ENCODE results near the gene EYA4. TPM values are rescaled to one million over a fixed set of nuclear protein-coding genes. Genes with fewer than 3 reads are reported as not detected.

Gene EYA4
- polyA plus RNA-seq, 2 donors = 0.02 to 0.04 TPM

GRCh38 chr6:133399426-133399825, 158.3 kb downstream of the EYA4 start:
- H3K36me3 ChIP-seq (ENCODE audit: control insufficient read depth in 2 of 2, insufficient read depth in 2 of 2, low read length in 1 of 2) = no peaks in the 10 kb centered on the region
- H3K4me1 ChIP-seq (ENCODE audit: control insufficient read depth in 2 of 2, insufficient read depth in 2 of 2, low read length in 1 of 2) = no peaks in the 10 kb centered on the region
- H3K27ac ChIP-seq (ENCODE audit: low read depth in 2 of 2, low read length in 1 of 2) = no peak overlapping the region
- no peaks in the 10 kb centered on the region for H3K27me3 ChIP-seq (ENCODE audit: control insufficient read depth in 1 of 2, insufficient read depth in 2 of 2, low read length in 2 of 2)
- H3K4me3 ChIP-seq (ENCODE audit: low read depth in 1 of 2, low read length in 2 of 2) = no peak overlapping the region
- 28 to 49% methylated on average over 2 of the region's 2 CpGs for WGBS, 2 donors
- no peaks in the 10 kb centered on the region for H3K9me3 ChIP-seq (ENCODE audit: control insufficient read depth in 2 of 2, insufficient read depth in 1 of 2, low read depth in 1 of 2, low read length in 1 of 2)

DNA sequence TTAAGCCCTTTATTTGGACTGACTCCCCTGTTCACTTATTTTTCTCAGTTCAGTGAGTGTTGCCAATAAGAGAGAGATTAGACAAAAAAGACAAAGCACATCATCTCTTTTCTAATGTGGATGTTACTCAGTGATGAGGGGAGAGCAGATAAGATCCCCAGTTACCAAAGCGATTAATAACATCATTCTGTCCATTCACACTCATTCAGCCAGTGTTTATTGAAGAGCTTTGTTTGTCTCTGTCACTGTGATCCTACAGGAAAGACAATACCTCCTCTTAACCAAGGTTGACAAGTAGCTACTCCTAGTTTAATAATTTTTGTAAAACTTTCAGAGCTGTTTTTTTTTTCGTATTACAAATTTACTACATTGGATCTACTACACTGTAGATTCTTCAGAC, 163.0 kb downstream of the EYA4 start:
- Histone ChIP-seq H3K27ac (ENCODE audit: low read depth in 2 of 2, low read length in 1 of 2) (no peak overlapping the region), H3K27me3 (ENCODE audit: control insufficient read depth in 1 of 2, insufficient read depth in 2 of 2, low read length in 2 of 2) (no peaks in the 10 kb centered on the region), H3K9me3 (ENCODE audit: control insufficient read depth in 2 of 2, insufficient read depth in 1 of 2, low read depth in 1 of 2, low read length in 1 of 2) (no peaks in the 10 kb centered on the region), H3K4me3 (ENCODE audit: low read depth in 1 of 2, low read length in 2 of 2) (no peak overlapping the region), H3K4me1 (ENCODE audit: control insufficient read depth in 2 of 2, insufficient read depth in 2 of 2, low read length in 1 of 2) (no peaks in the 10 kb centered on the region), H3K36me3 (ENCODE audit: control insufficient read depth in 2 of 2, insufficient read depth in 2 of 2, low read length in 1 of 2) (no peaks in the 10 kb centered on the region)
- 67 to 81% methylated on average over 2 of the region's 2 CpGs for WGBS, 2 donors

GRCh38 chr6:133404728-133405127, 163.6 kb downstream of the EYA4 start:
- Histone ChIP-seq H3K4me1 (ENCODE audit: control insufficient read depth in 2 of 2, insufficient read depth in 2 of 2, low read length in 1 of 2) (no peaks in the 10 kb centered on the region), H3K27ac (ENCODE audit: low read depth in 2 of 2, low read length in 1 of 2) (no peak overlapping the region), H3K9me3 (ENCODE audit: control insufficient read depth in 2 of 2, insufficient read depth in 1 of 2, low read depth in 1 of 2, low read length in 1 of 2) (no peaks in the 10 kb centered on the region), H3K4me3 (ENCODE audit: low read depth in 1 of 2, low read length in 2 of 2) (no peak overlapping the region), H3K27me3 (ENCODE audit: control insufficient read depth in 1 of 2, insufficient read depth in 2 of 2, low read length in 2 of 2) (no peaks in the 10 kb centered on the region), H3K36me3 (ENCODE audit: control insufficient read depth in 2 of 2, insufficient read depth in 2 of 2, low read length in 1 of 2) (no peaks in the 10 kb centered on the region)
- WGBS, 2 donors = 88 to 91% methylated on average over 8 of the region's 8 CpGs

DNA sequence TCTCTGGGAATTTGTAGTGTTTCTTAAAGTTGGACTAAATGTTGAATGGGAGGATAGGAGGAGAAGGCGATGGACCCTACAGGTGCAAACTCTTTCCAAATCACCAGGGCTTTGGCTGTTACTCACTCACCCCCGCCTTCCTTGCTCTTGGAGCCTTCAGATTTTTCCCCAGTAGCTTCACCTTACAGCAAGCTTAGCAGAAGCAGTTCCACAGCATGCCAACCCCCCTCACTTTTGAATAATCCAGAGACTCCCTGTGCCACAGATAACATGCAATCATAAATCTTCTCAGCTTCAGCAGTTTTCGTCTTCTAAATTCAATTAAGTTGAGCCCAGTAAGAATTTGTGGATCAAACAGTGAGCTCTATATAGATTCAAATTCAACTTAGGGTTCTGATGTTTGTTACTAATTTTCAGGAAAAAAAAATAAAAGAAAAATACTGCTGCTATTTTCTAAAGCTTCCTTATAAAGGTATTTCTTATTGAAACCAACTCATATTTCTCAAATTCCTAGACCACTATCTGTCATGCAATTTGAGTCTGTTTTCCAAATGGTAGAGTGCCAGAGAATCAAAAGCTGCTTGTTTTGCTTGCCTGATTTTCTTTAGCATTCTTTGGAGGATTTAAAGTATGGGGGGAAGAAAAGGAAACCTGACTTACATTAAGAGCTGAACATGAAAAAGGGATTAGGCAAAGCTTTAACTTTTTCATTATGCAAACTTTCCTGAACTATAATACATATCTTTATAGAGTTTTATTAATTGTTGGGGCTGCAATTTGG, 166.4 kb downstream of the EYA4 start:
- no peaks in the 10 kb centered on the region for H3K36me3 ChIP-seq (ENCODE audit: control insufficient read depth in 2 of 2, insufficient read depth in 2 of 2, low read length in 1 of 2)
- no peak overlapping the region for H3K4me3 ChIP-seq (ENCODE audit: low read depth in 1 of 2, low read length in 2 of 2)
- 57 to 74% methylated on average over 3 of the region's 3 CpGs for WGBS, 2 donors
- H3K9me3 ChIP-seq (ENCODE audit: control insufficient read depth in 2 of 2, insufficient read depth in 1 of 2, low read depth in 1 of 2, low read length in 1 of 2) = no peaks in the 10 kb centered on the region
- H3K4me1 ChIP-seq (ENCODE audit: control insufficient read depth in 2 of 2, insufficient read depth in 2 of 2, low read length in 1 of 2) = no peaks in the 10 kb centered on the region
- H3K27ac ChIP-seq (ENCODE audit: low read depth in 2 of 2, low read length in 1 of 2) = no peak overlapping the region
- H3K27me3 ChIP-seq (ENCODE audit: control insufficient read depth in 1 of 2, insufficient read depth in 2 of 2, low read length in 2 of 2) = no peaks in the 10 kb centered on the region

DNA sequence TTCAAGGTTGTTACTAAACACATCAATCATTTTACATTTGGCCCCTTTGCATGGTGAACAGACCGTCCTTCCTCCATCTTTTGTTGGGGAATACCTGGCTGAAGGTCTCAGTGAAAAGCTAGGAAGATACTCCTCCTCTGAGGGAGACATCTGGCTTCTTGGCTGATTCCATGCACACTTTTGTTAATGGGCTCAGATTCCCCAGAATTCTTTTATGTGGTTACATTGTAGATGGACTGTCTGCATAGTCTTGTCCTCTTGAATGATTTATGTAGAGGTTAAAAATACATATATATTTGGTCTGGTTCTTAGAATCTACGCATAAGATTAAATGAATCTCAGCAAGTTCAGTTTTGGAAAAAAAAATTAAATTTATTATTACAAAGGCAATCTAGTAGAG, 167.0 kb downstream of the EYA4 start:
- no peaks in the 10 kb centered on the region for H3K9me3 ChIP-seq (ENCODE audit: control insufficient read depth in 2 of 2, insufficient read depth in 1 of 2, low read depth in 1 of 2, low read length in 1 of 2)
- no peak overlapping the region for H3K27ac ChIP-seq (ENCODE audit: low read depth in 2 of 2, low read length in 1 of 2)
- H3K4me1 ChIP-seq (ENCODE audit: control insufficient read depth in 2 of 2, insufficient read depth in 2 of 2, low read length in 1 of 2) = no peaks in the 10 kb centered on the region
- no peak overlapping the region for H3K4me3 ChIP-seq (ENCODE audit: low read depth in 1 of 2, low read length in 2 of 2)
- H3K27me3 ChIP-seq (ENCODE audit: control insufficient read depth in 1 of 2, insufficient read depth in 2 of 2, low read length in 2 of 2) = no peaks in the 10 kb centered on the region
- no peaks in the 10 kb centered on the region for H3K36me3 ChIP-seq (ENCODE audit: control insufficient read depth in 2 of 2, insufficient read depth in 2 of 2, low read length in 1 of 2)
- 40 to 56% methylated on average over 2 of the region's 2 CpGs for WGBS, 2 donors

- Histone ChIP-seq H3K9me3 (ENCODE audit: control insufficient read depth in 2 of 2, insufficient read depth in 1 of 2, low read depth in 1 of 2, low read length in 1 of 2) (no peaks in the 10 kb centered on the region), H3K4me3 (ENCODE audit: low read depth in 1 of 2, low read length in 2 of 2) (no peak overlapping the region), H3K36me3 (ENCODE audit: control insufficient read depth in 2 of 2, insufficient read depth in 2 of 2, low read length in 1 of 2) (no peaks in the 10 kb centered on the region), H3K4me1 (ENCODE audit: control insufficient read depth in 2 of 2, insufficient read depth in 2 of 2, low read length in 1 of 2) (no peaks in the 10 kb centered on the region), H3K27me3 (ENCODE audit: control insufficient read depth in 1 of 2, insufficient read depth in 2 of 2, low read length in 2 of 2) (no peaks in the 10 kb centered on the region), H3K27ac (ENCODE audit: low read depth in 2 of 2, low read length in 1 of 2) (no peak overlapping the region)
- 56 to 66% methylated on average over 3 of the region's 3 CpGs for WGBS, 2 donors
Measured at GRCh38 chr6:133408543-133408942, 167.4 kb downstream of the EYA4 start.

GRCh38 chr6:133410638-133411435, 169.7 kb downstream of the EYA4 start:
- Histone ChIP-seq H3K27ac (ENCODE audit: low read depth in 2 of 2, low read length in 1 of 2) (no peak overlapping the region), H3K4me1 (ENCODE audit: control insufficient read depth in 2 of 2, insufficient read depth in 2 of 2, low read length in 1 of 2) (no peaks in the 10 kb centered on the region), H3K4me3 (ENCODE audit: low read depth in 1 of 2, low read length in 2 of 2) (no peak overlapping the region), H3K27me3 (ENCODE audit: control insufficient read depth in 1 of 2, insufficient read depth in 2 of 2, low read length in 2 of 2) (no peaks in the 10 kb centered on the region), H3K36me3 (ENCODE audit: control insufficient read depth in 2 of 2, insufficient read depth in 2 of 2, low read length in 1 of 2) (no peaks in the 10 kb centered on the region), H3K9me3 (ENCODE audit: control insufficient read depth in 2 of 2, insufficient read depth in 1 of 2, low read depth in 1 of 2, low read length in 1 of 2) (no peaks in the 10 kb centered on the region)
- WGBS, 2 donors = 49 to 51% methylated on average over 6 of the region's 6 CpGs

GRCh38 chr6:133411757-133412156, 170.6 kb downstream of the EYA4 start:
- H3K27ac ChIP-seq (ENCODE audit: low read depth in 2 of 2, low read length in 1 of 2) = no peak overlapping the region
- no peaks in the 10 kb centered on the region for H3K9me3 ChIP-seq (ENCODE audit: control insufficient read depth in 2 of 2, insufficient read depth in 1 of 2, low read depth in 1 of 2, low read length in 1 of 2)
- H3K27me3 ChIP-seq (ENCODE audit: control insufficient read depth in 1 of 2, insufficient read depth in 2 of 2, low read length in 2 of 2) = no peaks in the 10 kb centered on the region
- no peaks in the 10 kb centered on the region for H3K36me3 ChIP-seq (ENCODE audit: control insufficient read depth in 2 of 2, insufficient read depth in 2 of 2, low read length in 1 of 2)
- no peaks in the 10 kb centered on the region for H3K4me1 ChIP-seq (ENCODE audit: control insufficient read depth in 2 of 2, insufficient read depth in 2 of 2, low read length in 1 of 2)
- H3K4me3 ChIP-seq (ENCODE audit: low read depth in 1 of 2, low read length in 2 of 2) = no peak overlapping the region

- Histone ChIP-seq H3K4me1 (ENCODE audit: control insufficient read depth in 2 of 2, insufficient read depth in 2 of 2, low read length in 1 of 2) (no peaks in the 10 kb centered on the region), H3K27ac (ENCODE audit: low read depth in 2 of 2, low read length in 1 of 2) (no peak overlapping the region), H3K36me3 (ENCODE audit: control insufficient read depth in 2 of 2, insufficient read depth in 2 of 2, low read length in 1 of 2) (no peaks in the 10 kb centered on the region), H3K4me3 (ENCODE audit: low read depth in 1 of 2, low read length in 2 of 2) (no peak overlapping the region), H3K27me3 (ENCODE audit: control insufficient read depth in 1 of 2, insufficient read depth in 2 of 2, low read length in 2 of 2) (no peaks in the 10 kb centered on the region), H3K9me3 (ENCODE audit: control insufficient read depth in 2 of 2, insufficient read depth in 1 of 2, low read depth in 1 of 2, low read length in 1 of 2) (no peaks in the 10 kb centered on the region)
- WGBS, 2 donors = 68 to 74% methylated on average over 5 of the region's 5 CpGs
Measured at GRCh38 chr6:133415262-133415661, 174.1 kb downstream of the EYA4 start.

GRCh38 chr6:133418108-133418507, 177.0 kb downstream of the EYA4 start:
- no peaks in the 10 kb centered on the region for H3K9me3 ChIP-seq (ENCODE audit: control insufficient read depth in 2 of 2, insufficient read depth in 1 of 2, low read depth in 1 of 2, low read length in 1 of 2)
- no peak overlapping the region for H3K27ac ChIP-seq (ENCODE audit: low read depth in 2 of 2, low read length in 1 of 2)
- H3K4me1 ChIP-seq (ENCODE audit: control insufficient read depth in 2 of 2, insufficient read depth in 2 of 2, low read length in 1 of 2) = no peaks in the 10 kb centered on the region
- no peaks in the 10 kb centered on the region for H3K36me3 ChIP-seq (ENCODE audit: control insufficient read depth in 2 of 2, insufficient read depth in 2 of 2, low read length in 1 of 2)
- 28 to 46% methylated on average over 2 of the region's 2 CpGs for WGBS, 2 donors
- no peaks in the 10 kb centered on the region for H3K27me3 ChIP-seq (ENCODE audit: control insufficient read depth in 1 of 2, insufficient read depth in 2 of 2, low read length in 2 of 2)
- H3K4me3 ChIP-seq (ENCODE audit: low read depth in 1 of 2, low read length in 2 of 2) = no peak overlapping the region

Measured in esophagus (tissue), 2 donors.